Testis (tissue), 3 donors: ENCODE data around the gene CDC42. TPM values are rescaled to one million over a fixed set of nuclear protein-coding genes. Genes with fewer than 3 reads are reported as not detected.

Experiments
- DNase-seq: peaks from one replicate; pipeline ENCODE4 v3.0.0-alpha.2; 2019
- H3K27ac ChIP-seq, 2 donors: fragments of 200-600 bp; sonication (generic); one replicate each; pipeline ENCODE4 v1.5.1; 2019
- H3K27me3 ChIP-seq: fragments of 200-600 bp; sonication (generic); one replicate; pipeline ENCODE4 v1.5.1; 2019
- H3K36me3 ChIP-seq: fragments of 200-600 bp; sonication (generic); one replicate; pipeline ENCODE4 v1.5.1; 2017; ENCODE audit warnings: low read depth; ENCODE audit errors: missing control alignments
- H3K4me1 ChIP-seq: fragments of 200-600 bp; sonication (generic); one replicate; pipeline ENCODE4 v1.5.1; 2019
- H3K4me3 ChIP-seq, 2 donors: fragments of 200-600 bp; sonication (generic); one replicate each; pipeline ENCODE4 v1.5.1; 2017 to 2019
- H3K9me3 ChIP-seq: fragments of 200-600 bp; sonication (generic); one replicate; pipeline ENCODE4 v1.5.1; 2017
- POLR2A ChIP-seq: fragments of 450-650 bp; IDR thresholded peaks from one replicate; pipeline ENCODE4 v1.6.1; 2017; ENCODE audit warnings: antibody characterized with exemption, mild to moderate bottlenecking, moderate library complexity
- WGBS, 2 donors: methylation state at CpG; one replicate each; pipeline ENCODE4 v1.1.5; 2018; 5-methylcytosine and 5-hydroxymethylcytosine counted together
- intact Hi-C: fragments of 100-400 bp; cut with DNase I; formaldehyde crosslinking; loops from one replicate; pipeline ENCODE4 v1.15.1; 2023; ENCODE audit warnings: low total_unique reads
- polyA plus RNA-seq: library from polyadenylated mRNA; stranded (reverse); fragments of 350-450 nt; fragmentation: Illumina TruSeq; extraction: RNeasy Lipid Tissue Mini Kit (QIAGEN cat#74804); gene quantifications from one replicate; pipeline ENCODE4 v1.2.3, GENCODE V29; 2014; ENCODE audit warnings: low read depth, low replicate concordance; ENCODE audit not compliant: insufficient read depth
- total RNA-seq, 2 donors: library from RNA; depleted of rRNA; stranded (reverse); fragments of >200 nt; gene quantifications; one replicate each; pipeline ENCODE4 v1.2.3, GENCODE V29; 2016
- TF ChIP-seq, protein P1 (sequence below), 3 experiments: fragments of 450-650 bp in 2 of 3; fragments of 200-600 bp in 1 of 3; sonication (generic) in 1 of 3; IDR thresholded peaks; one replicate each; pipeline ENCODE4 v1.5.1; 2016 to 2019; ENCODE audit warnings: antibody characterized with exemption in 3 of 3, mild to moderate bottlenecking in 2 of 3, moderate library complexity in 1 of 3

The CDC42 gene
- total and polyA plus RNA-seq, 3 donors from 2014 or later = 139 to 152 (median 147) TPM

DNA sequence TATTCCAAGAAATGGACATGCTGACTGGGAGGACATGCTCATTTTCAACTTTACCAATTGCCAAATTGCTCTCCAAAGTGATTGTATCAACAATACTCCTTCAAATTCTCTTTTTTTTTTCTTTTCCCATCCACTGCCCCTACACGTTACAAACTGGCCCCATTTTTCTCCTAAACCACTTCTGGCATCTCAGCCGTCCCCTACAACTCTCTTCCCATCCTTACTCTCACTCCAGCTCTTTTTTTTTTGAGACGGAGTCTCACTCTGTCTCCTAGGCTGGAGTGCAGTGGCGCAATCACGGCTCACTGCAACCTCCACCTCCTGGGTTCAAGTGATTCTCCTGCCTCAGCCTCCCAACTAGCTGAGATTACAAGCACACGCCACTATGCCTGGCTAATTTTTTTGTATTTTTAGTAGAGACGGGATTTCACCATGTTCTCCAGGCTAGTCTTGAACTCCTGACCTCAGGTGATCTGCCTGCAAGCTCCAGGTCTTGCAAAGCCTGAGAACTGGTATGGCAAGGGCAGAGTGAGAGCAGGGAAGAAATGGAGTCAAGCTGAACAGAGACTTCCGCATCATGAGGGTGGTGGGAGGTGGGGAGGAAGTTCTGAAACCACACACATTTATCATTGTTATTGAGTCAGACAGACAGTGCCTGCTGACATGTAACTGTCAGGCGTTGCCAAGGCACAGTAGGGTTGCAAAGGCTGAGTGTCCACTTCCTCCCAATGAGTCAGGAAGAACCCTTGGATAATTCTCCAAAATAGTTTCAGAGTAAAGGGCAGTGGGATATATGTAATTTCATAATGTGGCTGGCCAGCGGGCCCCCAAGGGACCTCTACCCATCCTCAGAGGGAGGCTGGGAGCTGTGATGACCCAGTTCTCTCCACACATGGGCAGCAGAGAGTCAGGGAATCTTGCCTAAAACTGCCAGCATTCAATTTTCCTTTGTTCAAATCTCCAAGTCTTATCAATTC lies 33.6 kb upstream of the CDC42 start:
- no peak overlapping the region for H3K4me3 ChIP-seq
- TF ChIP-seq, protein P1, sequence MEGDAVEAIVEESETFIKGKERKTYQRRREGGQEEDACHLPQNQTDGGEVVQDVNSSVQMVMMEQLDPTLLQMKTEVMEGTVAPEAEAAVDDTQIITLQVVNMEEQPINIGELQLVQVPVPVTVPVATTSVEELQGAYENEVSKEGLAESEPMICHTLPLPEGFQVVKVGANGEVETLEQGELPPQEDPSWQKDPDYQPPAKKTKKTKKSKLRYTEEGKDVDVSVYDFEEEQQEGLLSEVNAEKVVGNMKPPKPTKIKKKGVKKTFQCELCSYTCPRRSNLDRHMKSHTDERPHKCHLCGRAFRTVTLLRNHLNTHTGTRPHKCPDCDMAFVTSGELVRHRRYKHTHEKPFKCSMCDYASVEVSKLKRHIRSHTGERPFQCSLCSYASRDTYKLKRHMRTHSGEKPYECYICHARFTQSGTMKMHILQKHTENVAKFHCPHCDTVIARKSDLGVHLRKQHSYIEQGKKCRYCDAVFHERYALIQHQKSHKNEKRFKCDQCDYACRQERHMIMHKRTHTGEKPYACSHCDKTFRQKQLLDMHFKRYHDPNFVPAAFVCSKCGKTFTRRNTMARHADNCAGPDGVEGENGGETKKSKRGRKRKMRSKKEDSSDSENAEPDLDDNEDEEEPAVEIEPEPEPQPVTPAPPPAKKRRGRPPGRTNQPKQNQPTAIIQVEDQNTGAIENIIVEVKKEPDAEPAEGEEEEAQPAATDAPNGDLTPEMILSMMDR (IDR thresholded peaks at IDR 0.05) = no peak
- no peak for TF ChIP-seq POLR2A
- 68 to 71% methylated on average over 10 of the region's 10 CpGs for WGBS, 2 donors

DNA sequence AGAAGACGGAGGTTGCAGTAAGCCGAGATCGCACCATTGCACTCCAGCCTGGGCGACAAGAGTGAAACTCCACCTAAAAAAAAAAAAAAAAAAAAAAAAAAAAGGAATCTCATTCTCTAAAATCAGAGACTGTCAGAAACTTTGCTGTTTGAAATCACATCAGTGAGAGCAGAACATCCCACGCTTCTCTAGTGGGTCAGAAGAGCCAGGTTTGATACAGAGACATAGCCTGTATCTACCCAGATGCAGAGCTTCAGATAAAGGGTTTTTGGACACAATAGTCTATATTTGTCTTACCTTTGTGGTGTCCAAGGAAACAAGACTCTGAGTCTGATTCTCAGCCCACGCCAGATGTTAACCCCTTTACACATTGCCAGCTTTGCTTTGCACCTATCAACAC lies 31.4 kb upstream of the CDC42 start:
- Histone ChIP-seq H3K27me3 (no peaks in the 10 kb centered on the region), H3K4me3 (no peak overlapping the region), H3K27ac (no peak overlapping the region), H3K9me3 (no peaks in the 10 kb centered on the region), H3K36me3 (no peaks in the 10 kb centered on the region), H3K4me1 (no peaks in the 10 kb centered on the region)
- no peak for TF ChIP-seq POLR2A
- TF ChIP-seq, protein P1 (IDR thresholded peaks at IDR 0.05) = no peak
- WGBS, 2 donors = 84 to 89% methylated on average over 5 to 6 of the region's 6 CpGs
- intact Hi-C loops = no loop called here
- DNase-seq = no peak

More for the DNA sequence above, 33.6 kb upstream of the CDC42 start:
- DNase-seq = peak; percentile 18
- intact Hi-C loops = no loop called here
- Histone ChIP-seq H3K27me3 (no peaks in the 10 kb centered on the region), H3K9me3 (no peaks in the 10 kb centered on the region), H3K27ac (no peak overlapping the region), H3K36me3 (no peaks in the 10 kb centered on the region), H3K4me1 (no peaks in the 10 kb centered on the region)

DNA sequence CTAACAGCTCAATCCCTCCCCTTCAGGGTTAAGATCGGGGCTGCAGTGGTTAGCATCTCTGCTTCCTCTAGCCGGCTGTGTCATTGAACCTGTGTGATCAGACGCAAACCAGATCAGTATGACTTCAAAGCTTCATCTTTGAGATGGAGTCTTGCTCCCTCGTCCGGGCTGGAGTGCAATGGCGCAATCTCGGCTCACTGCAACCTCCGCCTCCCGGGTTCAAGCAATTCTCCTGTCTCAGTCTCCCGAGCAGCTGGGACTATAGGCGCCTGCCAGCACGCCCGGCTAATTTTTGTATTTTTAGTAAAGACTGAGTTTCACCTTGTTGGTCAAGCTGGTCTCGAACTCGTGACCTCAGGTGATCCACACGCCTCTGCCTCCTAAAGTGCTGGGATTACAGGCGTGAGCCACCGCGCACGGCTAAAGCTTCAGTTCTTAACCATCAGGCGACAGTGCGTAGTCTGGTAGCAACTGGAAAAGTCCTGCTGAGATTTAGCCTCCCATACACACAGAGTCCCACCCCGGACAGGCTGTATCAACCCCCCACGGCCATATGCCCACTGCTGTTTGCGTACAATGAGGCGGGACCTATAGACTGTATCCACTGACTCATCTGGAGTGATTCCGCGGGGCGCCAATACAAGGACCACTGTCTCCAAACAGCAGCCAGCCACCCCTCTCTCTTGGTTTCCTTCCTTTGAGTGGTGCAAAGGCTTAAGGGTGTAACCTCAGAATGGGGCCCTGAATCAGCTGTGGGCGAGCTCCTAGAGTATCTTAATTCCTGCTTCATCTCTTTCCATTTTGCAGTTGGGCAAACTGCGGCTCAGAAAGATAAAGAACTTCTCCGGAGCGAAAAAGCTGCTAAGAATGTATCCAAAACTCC lies 27.8 kb upstream of the CDC42 start:
- H3K27me3 ChIP-seq = no peaks in the 10 kb centered on the region
- peak overlapping the region; percentile 92 to 97 for H3K4me3 ChIP-seq
- H3K4me1 ChIP-seq = no peaks in the 10 kb centered on the region
- H3K9me3 ChIP-seq = no peaks in the 10 kb centered on the region
- no peak for TF ChIP-seq POLR2A
- TF ChIP-seq, protein P1 (IDR thresholded peaks at IDR 0.05) = no peak
- H3K27ac ChIP-seq = peak overlapping the region; percentile 85 to 96
- WGBS, 2 donors = 4 to 7% methylated on average over 30 to 33 of the region's 33 CpGs
- peak; percentile 67 for DNase-seq
- intact Hi-C loops = no loop called here
- H3K36me3 ChIP-seq = no peaks in the 10 kb centered on the region

DNA sequence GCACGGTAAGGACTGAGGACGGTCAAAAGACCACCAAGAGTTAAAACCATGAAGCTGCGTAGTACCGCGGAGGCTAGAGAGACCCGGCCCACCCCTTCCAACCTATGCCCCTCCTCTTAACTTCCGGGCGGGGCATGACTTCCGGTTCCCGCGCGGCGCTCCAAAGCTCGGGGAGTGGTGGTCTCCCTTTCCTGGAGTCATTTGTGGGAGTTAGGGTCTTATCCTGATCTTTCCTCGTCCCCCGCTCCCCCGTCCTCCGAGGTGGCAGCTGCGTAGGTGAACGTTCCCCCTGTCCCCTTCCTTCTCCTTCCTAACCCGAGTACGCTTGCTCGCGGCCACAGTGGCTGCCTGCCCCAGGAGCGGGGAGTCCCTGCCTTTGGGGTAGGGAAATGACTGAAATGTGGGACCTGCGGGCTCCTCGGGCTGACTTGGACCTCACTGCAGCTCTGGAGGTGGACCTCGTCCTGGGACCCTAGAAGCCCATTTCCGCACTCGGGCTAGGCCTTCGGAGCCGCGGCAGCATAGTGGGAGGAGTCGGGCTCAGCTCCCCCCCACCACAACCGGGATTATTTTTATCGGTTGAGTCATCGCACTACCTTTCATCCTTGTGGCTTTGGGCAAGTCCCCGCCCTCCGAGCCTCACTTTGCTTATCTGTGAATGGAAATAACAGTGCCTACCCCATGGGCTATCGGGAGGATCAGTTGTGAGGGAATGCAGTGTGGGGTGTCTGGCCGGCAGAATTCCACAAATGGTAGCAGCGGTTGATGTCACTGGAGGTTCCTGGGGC lies 26.9 kb upstream of the CDC42 start:
- H3K4me3 ChIP-seq = peak overlapping the region; percentile 92 to 97
- H3K36me3 ChIP-seq = no peaks in the 10 kb centered on the region
- peak; percentile 94 for DNase-seq
- no peaks in the 10 kb centered on the region for H3K9me3 ChIP-seq
- peak overlapping the region; percentile 85 to 96 for H3K27ac ChIP-seq
- H3K27me3 ChIP-seq = no peaks in the 10 kb centered on the region
- intact Hi-C loops = no loop called here
- peak; percentile 5 for TF ChIP-seq POLR2A
- TF ChIP-seq, protein P1 (IDR thresholded peaks at IDR 0.05) = no peak
- no peaks in the 10 kb centered on the region for H3K4me1 ChIP-seq
- 0% methylated on average over 42 of the region's 42 CpGs for WGBS, 2 donors
